Activated CD4-positive, alpha-beta memory T cell treated with anti-CD3 and anti-CD28 coated beads for 36 hours (primary cell): Measurements from ENCODE around the gene OR2T27. TPM values are rescaled to one million over a fixed set of nuclear protein-coding genes. Genes with fewer than 3 reads are reported as not detected.
"Not testable (repeated sequence)": the region's sequence is repeated elsewhere in the genome, so short reads cannot be mapped to it uniquely, and the experiment has no call there.

Source experiments
- CTCF ChIA-PET: fragments of 350-600 bp; sonication (Branson Sonifier 250); formaldehyde crosslinking; loops from one replicate; lab custom pipeline; 2021; ENCODE audit warnings: antibody characterized with exemption, inconsistent platforms; lab: Charles Lee
- POLR2A ChIA-PET: fragments of 350-600 bp; sonication (Branson Sonifier 250); formaldehyde crosslinking; loops from one replicate; lab custom pipeline; 2021; ENCODE audit warnings: antibody characterized with exemption; lab: Charles Lee
- DNase-seq: peaks from one replicate; pipeline ENCODE4 v3.0.0-alpha.2; 2020
- H3K27ac Mint-ChIP-seq: one replicate; pipeline ENCODE4 v1.8.0; 2021; ENCODE audit warnings: mixed read lengths
- H3K27me3 Mint-ChIP-seq: one replicate; pipeline ENCODE4 v1.8.0; 2021; ENCODE audit warnings: mixed read lengths
- H3K36me3 Mint-ChIP-seq: one replicate; pipeline ENCODE4 v1.8.0; 2021; ENCODE audit warnings: mixed read lengths
- H3K4me1 Mint-ChIP-seq: one replicate; pipeline ENCODE4 v1.8.0; 2021; ENCODE audit warnings: low read depth, mixed read lengths
- H3K4me3 Mint-ChIP-seq: one replicate; pipeline ENCODE4 v1.8.0; 2021; ENCODE audit warnings: mild to moderate bottlenecking, mixed read lengths
- H3K9me3 Mint-ChIP-seq: one replicate; pipeline ENCODE4 v1.8.0; 2021; ENCODE audit warnings: mixed read lengths
- intact Hi-C: fragments of 100-400 bp; cut with micrococcal nuclease; formaldehyde crosslinking; loops from one replicate; pipeline ENCODE4 v1.15.1; 2023
- total RNA-seq, 2 experiments: library from RNA; stranded (reverse); gene quantifications; one replicate each; pipeline ENCODE4 v1.2.3, GENCODE V29; 2021

OR2T27 gene
- total RNA-seq, 2 experiments from 2014 or later = not detected

DNA sequence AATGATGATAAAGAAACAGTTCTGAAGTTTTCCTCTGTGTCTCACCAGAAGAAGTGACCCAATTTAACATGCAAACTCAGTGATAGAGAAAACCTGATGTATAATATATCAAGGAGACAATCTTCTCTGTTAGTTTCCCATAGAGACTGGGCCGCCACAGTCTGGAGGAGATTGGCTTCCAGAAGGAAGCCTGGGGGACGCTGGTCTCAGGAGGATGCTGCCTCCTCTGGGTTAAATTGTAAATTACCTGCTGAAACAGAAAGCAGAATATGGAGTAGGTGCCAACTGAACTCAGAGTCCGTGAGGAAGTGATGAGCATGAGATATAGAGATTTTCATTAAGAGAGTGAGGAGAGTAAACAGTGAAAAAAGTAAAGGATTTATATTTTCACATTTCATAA is 31.5 kb upstream of the OR2T27 start:
- H3K27ac Mint-ChIP-seq = no peak overlapping the region
- intact Hi-C loops = loop anchor here (1.0 kb wide), 1 partner anchor 65 kb away; no protein-coding TSS in a partner anchor
- H3K9me3 Mint-ChIP-seq = peaks cover 8% of the 10 kb centered on the region
- ChIA-PET CTCF (interaction anchor here (1.0 to 1.5 kb wide), 5 partner anchors 63 to 118 kb away, joined by 4 to 6 read pairs (median 4); no protein-coding TSS in a partner anchor), POLR2A (no interaction called here)
- DNase-seq = peak; percentile 28
- no peak overlapping the region for H3K4me3 Mint-ChIP-seq
- H3K36me3 Mint-ChIP-seq = no peaks in the 10 kb centered on the region
- H3K4me1 Mint-ChIP-seq = peaks cover 3% of the 10 kb centered on the region
- peaks cover 4% of the 10 kb centered on the region for H3K27me3 Mint-ChIP-seq

- Mint-ChIP-seq H3K36me3 (no peaks in the 10 kb centered on the region), H3K27me3 (peaks cover 10% of the 10 kb centered on the region), H3K4me3 (no peak overlapping the region), H3K27ac (no peak overlapping the region), H3K4me1 (peaks cover under 1% of the 10 kb centered on the region), H3K9me3 (no peaks in the 10 kb centered on the region)
- DNase-seq = no peak
- intact Hi-C loops = no loop called here
- ChIA-PET POLR2A (no interaction called here), CTCF (interaction anchor here (0.7 kb wide), 1 partner anchor 84 kb away, joined by 3 read pairs; the partner anchor contains the start of gene OR2T10)
Measured at GRCh38 chr1:248681651-248682050, 26.3 kb upstream of the OR2T27 start.

DNA sequence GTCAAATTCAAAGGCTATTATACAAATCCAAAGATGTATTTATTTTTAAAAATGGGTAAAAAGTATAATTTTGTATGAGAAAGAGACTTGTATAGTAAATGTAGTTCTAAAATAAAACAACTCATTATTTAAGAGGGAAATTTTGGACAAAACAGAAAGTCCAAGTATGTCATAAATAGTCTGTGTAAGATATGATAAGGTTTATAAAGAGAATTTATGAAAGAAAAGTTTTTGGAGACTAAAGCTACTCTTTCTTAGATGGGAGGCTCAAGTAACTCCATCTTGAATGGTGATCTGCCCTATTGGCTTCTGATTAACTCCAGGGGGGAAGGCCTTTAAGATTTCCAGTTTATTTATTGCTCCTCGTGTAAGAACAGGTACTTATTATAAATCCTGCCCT is 14.7 kb upstream of the OR2T27 start:
- Mint-ChIP-seq H3K27ac (no peak overlapping the region), H3K4me3 (no peak overlapping the region), H3K9me3 (peaks cover 6% of the 10 kb centered on the region), H3K27me3 (peaks cover 3% of the 10 kb centered on the region), H3K36me3 (peaks cover 5% of the 10 kb centered on the region), H3K4me1 (no peaks in the 10 kb centered on the region)
- ChIA-PET POLR2A (no interaction called here), CTCF (no interaction called here)
- DNase-seq = no peak
- intact Hi-C loops = no loop called here

DNA sequence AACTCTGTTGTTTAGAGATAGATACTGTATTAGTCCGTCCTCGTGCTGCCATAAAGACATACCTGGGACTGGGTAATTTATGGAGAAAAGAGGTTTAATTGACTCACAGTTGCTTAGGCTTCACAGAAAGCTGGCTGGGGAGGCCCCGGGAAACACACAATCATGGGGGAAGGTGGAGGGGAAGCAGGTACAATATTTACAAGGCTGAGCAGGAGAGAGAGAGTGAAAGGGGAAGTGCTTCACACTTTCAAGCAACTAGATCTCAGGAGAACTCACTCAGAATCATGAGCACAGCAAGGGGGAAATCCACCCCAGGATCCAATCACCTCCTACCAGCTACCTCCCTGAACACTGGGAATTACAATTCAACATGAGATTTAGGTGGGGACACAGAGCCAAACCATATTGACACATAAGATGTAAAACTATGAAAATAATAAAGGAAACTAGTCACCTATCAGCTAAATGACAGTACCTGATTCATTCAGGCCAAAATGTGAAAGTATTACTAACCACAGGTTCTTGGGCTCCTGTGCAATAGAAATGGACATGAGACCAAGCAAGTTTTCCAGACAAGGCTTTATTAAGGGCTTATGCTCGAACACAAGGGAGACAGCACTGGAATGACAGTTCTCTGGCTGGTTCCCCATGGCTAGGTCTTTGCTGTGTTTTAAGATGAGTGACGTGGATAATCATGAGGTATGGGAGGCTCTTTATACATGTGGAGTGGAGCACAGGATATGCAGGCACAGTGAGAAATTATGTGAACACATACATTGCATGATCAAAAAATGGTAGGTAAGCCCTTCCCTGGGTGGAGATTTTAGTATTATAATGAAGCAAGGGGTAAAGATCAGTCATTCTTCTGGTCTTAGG is 8.4 kb upstream of the OR2T27 start:
- H3K4me1 Mint-ChIP-seq, H3K36me3 Mint-ChIP-seq, POLR2A ChIA-PET, H3K27me3 Mint-ChIP-seq, CTCF ChIA-PET, H3K9me3 Mint-ChIP-seq, H3K27ac Mint-ChIP-seq, H3K4me3 Mint-ChIP-seq, DNase-seq, intact Hi-C loops: not testable (repeated sequence)

GRCh38 chr1:248656797-248657196 is 1.5 kb upstream of the OR2T27 start:
- CTCF ChIA-PET, H3K36me3 Mint-ChIP-seq, intact Hi-C loops, H3K4me3 Mint-ChIP-seq, DNase-seq, H3K4me1 Mint-ChIP-seq, H3K9me3 Mint-ChIP-seq, H3K27me3 Mint-ChIP-seq, H3K27ac Mint-ChIP-seq, POLR2A ChIA-PET: not testable (repeated sequence)

GRCh38 chr1:248648770-248649536 is 6.4 kb downstream of the OR2T27 start:
- H3K9me3 Mint-ChIP-seq, CTCF ChIA-PET, DNase-seq, H3K36me3 Mint-ChIP-seq, H3K27me3 Mint-ChIP-seq, H3K4me3 Mint-ChIP-seq, H3K27ac Mint-ChIP-seq, H3K4me1 Mint-ChIP-seq, intact Hi-C loops, POLR2A ChIA-PET: not testable (repeated sequence)

GRCh38 chr1:248645178-248645577 is 10.2 kb downstream of the OR2T27 start, which contains the start of gene OR2T35:
TSS of gene OR2T35 (minus strand) at chr1:248645278. CDS start at chr1:248639258, 6,020 bp downstream.
- H3K36me3 Mint-ChIP-seq, H3K27me3 Mint-ChIP-seq, intact Hi-C loops, H3K9me3 Mint-ChIP-seq, POLR2A ChIA-PET, H3K4me3 Mint-ChIP-seq, DNase-seq, H3K4me1 Mint-ChIP-seq, H3K27ac Mint-ChIP-seq, CTCF ChIA-PET: not testable (repeated sequence)

GRCh38 chr1:248642971-248643651 is 12.2 kb downstream of the OR2T27 start:
- intact Hi-C loops, H3K4me3 Mint-ChIP-seq: not testable (repeated sequence)

DNA sequence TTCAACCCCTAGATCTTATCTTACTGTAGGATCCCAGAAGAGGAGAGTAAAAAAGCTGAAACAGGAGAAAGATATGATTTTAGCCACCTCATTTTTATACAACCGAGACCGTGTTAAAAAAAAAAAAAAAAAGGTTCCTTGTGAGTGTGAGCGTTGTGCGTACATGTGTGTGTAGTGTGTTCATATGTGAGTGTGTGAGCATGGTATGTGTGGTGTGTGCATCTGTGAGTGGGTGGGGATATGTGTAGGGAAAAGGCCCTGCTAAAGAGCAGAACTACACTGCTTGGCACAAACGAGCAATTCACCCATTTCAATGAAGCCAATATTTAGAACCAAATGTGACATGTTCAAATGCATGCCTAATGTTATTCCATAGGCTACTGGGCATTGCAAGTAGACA is 13.7 kb downstream of the OR2T27 start:
- H3K27ac Mint-ChIP-seq, H3K4me1 Mint-ChIP-seq, intact Hi-C loops, POLR2A ChIA-PET, H3K27me3 Mint-ChIP-seq, CTCF ChIA-PET, H3K36me3 Mint-ChIP-seq, DNase-seq, H3K9me3 Mint-ChIP-seq, H3K4me3 Mint-ChIP-seq: not testable (repeated sequence)

More at GRCh38 chr1:248642971-248643651, 12.2 kb downstream of the OR2T27 start:
- H3K27me3 Mint-ChIP-seq, H3K36me3 Mint-ChIP-seq, DNase-seq, H3K9me3 Mint-ChIP-seq, POLR2A ChIA-PET, H3K27ac Mint-ChIP-seq, CTCF ChIA-PET, H3K4me1 Mint-ChIP-seq: not testable (repeated sequence)

DNA sequence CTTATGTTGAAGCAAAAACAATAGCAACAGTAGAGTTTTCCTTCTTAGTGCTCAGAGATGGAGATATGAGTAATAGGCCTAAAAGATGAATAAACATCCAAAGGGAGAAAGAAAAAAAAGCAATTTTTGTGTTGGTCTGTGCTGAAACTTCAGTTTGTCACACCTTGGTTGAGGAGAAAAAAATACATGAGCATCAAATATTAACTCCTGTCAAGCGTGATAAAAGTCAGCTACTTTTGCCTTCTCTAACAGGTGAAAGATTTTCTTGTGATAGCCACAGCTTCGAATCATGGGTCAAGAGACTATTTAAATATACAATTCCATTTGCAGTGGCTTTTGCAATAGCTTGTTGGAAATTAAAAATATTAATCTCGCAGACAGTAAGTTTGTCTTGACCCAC is 14.4 kb downstream of the OR2T27 start:
- H3K27ac Mint-ChIP-seq, H3K36me3 Mint-ChIP-seq, H3K4me1 Mint-ChIP-seq, DNase-seq, H3K27me3 Mint-ChIP-seq, POLR2A ChIA-PET, H3K4me3 Mint-ChIP-seq, H3K9me3 Mint-ChIP-seq, intact Hi-C loops, CTCF ChIA-PET: not testable (repeated sequence)

DNA sequence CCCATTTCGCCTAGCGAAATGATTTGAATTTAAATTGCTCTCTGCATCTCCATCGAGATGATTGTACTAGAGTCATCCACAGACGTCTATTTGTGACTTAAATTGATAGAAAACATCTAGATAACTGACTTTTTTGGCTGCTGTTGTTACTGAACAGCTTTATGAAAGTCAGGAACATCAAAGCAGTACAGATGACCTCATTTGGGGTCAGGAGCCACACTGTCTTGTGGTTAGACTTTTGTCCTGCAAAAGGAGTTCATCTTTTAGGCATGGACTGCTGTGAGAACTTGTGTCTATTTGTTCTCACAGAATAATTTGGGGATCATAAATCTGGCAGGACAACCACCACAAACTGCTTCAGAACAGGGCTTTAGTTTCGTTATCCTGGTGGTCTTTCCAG is 15.7 kb downstream of the OR2T27 start:
- DNase-seq, H3K4me3 Mint-ChIP-seq, H3K9me3 Mint-ChIP-seq, intact Hi-C loops, H3K36me3 Mint-ChIP-seq, H3K4me1 Mint-ChIP-seq, CTCF ChIA-PET, H3K27ac Mint-ChIP-seq, H3K27me3 Mint-ChIP-seq, POLR2A ChIA-PET: not testable (repeated sequence)

DNA sequence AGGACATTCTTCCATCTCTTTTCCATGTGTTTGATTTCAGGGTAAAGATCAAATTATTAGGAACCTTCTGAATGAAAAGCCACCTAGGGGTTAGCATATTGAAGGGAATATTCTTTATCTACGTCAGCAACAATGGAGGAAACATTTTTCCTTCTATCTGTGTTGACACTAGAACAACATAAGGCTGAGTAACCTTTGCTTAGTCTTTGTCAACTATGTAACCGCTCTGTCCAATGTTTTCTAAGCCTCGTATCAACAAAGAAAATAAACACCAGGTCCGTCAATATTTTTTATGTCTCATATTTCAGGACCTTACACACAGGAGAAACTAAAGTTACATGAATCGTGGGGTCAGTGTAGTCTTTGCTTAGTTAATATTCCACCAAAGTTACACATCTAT is 18.7 kb downstream of the OR2T27 start:
- H3K4me1 Mint-ChIP-seq, POLR2A ChIA-PET, H3K27ac Mint-ChIP-seq, H3K36me3 Mint-ChIP-seq, H3K4me3 Mint-ChIP-seq, intact Hi-C loops, DNase-seq, H3K27me3 Mint-ChIP-seq, CTCF ChIA-PET, H3K9me3 Mint-ChIP-seq: not testable (repeated sequence)
